Stimulated activated CD8-positive, alpha-beta memory T cell treated with anti-CD3 and anti-CD28 coated beads, Interleukin-7, amount 100 ng/mL, for 4 hours (primary cell): ENCODE measurements around the gene MYO15A.

ENCODE experiments used
- DNase-seq, 2 donors: peaks; one replicate each; pipeline ENCODE4 v3.0.0-alpha.2; 2020; ENCODE audit warnings: low read depth in 2 of 2

Gene MYO15A

DNA sequence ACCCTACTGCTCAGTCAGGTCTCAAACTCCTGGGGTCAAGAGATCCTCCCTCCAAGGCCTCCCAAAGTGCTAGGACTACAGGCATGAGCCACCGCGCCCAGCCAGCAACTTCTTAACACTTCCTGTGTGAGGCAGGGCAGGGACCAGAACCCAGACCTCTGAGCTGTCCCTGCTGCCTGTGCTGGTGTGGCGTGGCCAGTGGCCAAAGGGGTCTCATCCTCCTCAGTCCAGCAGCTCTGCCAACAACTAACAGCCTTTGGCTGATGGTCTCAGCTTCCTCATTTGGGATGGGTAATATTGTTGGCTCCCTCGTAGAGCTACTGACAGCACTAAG is 115.5 kb downstream of the MYO15A start:
- DNase-seq = no peak

GRCh38 chr17:18224387-18225120 is 116.0 kb downstream of the MYO15A start:
- DNase-seq = no peak

DNA sequence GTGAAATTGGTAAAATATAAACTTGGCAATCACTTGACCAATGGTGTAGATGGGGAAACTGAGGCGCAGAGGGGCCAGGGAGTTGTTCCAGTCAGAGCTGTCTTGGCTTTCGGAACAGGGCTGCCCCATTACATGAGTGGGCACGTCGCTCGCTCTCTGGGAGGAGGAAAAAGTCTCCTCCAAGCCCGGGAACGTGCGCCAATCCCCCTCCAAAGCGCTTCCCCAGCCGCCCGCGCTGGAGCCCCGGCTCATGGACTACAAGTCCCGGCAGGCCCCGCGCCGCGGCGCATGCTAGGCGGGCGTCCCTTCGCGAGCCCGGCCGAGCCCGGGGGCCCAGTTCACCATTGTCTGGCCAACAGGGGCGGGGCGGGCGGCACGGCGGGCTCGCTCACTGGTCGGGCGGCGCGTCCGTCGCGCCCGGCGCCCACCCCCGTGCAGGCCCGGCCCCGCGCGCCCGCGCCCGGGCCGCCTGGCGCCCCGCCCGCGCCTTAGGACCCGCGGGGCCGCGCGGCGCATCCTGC is 116.6 kb downstream of the MYO15A start, which contains the start of gene LLGL1:
Gene LLGL1 (plus strand): TSS at position 515 of the 521 bp plus-strand sequence. CDS start 48 bp downstream, outside the sequence.
- peak; percentile 84 to 96 for DNase-seq

GRCh38 chr17:18225642-18226283 is 117.2 kb downstream of the MYO15A start:
- DNase-seq = no peak

DNA sequence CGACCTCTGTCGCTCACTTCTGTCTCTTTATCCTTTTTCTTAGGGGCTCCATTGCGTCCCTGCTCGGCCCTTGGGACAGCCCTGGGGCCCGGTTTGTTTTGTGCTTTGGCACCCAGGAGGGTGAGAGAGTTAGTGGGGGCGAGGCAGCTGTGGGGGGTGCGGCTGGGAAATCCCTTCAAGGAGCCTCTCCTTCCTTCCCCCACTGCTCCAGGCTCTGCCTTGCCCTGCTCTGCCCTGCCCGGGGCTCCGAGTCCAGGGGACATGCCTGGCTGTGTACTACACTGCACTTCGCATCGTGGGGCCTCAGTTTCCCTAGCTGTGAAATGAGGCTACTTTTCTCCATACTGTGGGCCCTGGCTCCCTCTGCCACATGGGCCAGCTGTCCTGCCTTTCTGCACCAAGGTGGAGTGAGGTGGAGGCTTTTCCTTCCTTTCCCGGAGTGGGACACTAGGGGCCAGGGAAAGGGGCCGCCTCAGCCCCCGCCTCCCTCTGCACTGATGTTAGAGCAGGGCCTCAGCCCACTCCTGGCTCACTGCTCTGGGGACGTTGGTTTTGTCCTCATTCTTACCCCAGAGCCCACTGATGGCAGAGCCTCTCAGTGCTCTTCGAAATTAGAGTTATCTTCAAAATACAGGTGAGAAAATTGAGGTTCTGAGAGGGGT is 117.9 kb downstream of the MYO15A start:
- DNase-seq = no peak

DNA sequence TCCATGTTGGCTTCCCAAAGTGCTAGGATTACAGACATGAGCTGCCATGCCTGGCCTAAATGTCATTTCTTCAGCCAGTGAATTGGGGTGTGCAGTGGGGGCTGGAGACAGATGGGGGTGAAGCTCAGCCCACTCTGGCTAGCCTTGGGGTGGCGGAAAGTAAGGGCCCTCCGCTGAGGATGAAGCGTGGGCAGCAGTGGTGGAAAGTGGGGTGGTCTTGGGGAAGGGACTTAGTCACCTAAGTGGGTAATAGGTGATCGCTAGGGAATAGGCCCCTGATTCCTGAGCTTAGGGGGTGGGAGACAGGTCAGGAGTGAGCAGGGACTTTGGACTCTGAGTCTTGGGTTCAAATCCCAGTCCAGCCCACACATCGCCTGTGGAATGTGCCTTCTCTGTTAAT is 119.1 kb downstream of the MYO15A start:
- DNase-seq = no peak

DNA sequence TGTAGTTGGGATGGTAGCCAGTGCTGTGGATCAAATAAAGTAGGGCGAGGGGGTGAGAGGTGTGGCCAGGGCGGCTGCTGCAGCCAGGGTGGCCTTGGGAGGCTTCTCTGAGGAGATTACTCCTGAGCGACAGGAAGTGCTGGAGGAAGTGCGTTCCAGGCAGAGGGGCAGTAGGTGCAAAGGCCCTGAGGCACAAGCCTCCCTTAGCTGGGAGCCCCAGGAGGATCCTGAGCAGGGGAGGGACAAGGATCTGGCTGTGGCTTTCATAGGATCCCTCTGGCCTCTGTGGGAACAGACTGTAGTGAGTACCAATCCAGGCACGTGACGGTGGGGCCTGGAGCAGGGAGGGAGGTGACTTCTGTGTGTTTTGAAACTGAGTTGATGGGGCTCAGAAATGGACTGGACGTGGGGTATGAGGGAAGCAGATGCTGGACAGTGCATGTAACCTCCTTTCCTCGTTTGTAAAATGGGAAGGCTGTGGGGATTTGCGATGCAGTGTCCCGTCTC is 119.7 kb downstream of the MYO15A start:
- no peak for DNase-seq

GRCh38 chr17:18229254-18229653 is 120.7 kb downstream of the MYO15A start:
- DNase-seq = no peak
